Naive thymus-derived CD4-positive, alpha-beta T cell (primary cell): ENCODE results near the gene INSIG1. TPM values are rescaled to one million over a fixed set of nuclear protein-coding genes. Genes with fewer than 3 reads are reported as not detected.

Source experiments
- ATAC-seq: fragments of 150-1000 bp; cut with Tn5 transposase; 2 replicates; pipeline ENCODE4 v1.10.0; 2021; ENCODE audit warnings: mild to moderate bottlenecking, moderate library complexity
- CTCF ChIA-PET: fragments of 350-600 bp; sonication (Branson Sonifier 250); formaldehyde crosslinking; loops from one replicate; lab custom pipeline; 2021; ENCODE audit warnings: antibody characterized with exemption; lab: Charles Lee
- POLR2A ChIA-PET: fragments of 350-600 bp; sonication (Branson Sonifier 250); formaldehyde crosslinking; loops from one replicate; lab custom pipeline; 2021; ENCODE audit warnings: antibody characterized with exemption, inconsistent platforms; lab: Charles Lee
- DNase-seq, 9 donors: peaks; one replicate each; pipeline versions ENCODE4 v3.0.0 to v3.0.0-alpha.2; 2020 to 2022; ENCODE audit warnings: mixed read lengths in 1 of 9
- H3K27ac ChIP-seq: one replicate; pipeline ENCODE4 v1.7.0; 2013; ENCODE audit warnings: mild to moderate bottlenecking, low read depth, low read length, moderate library complexity
- H3K27me3 ChIP-seq, 2 donors: one replicate each; pipeline ENCODE4 v1.7.0; 2013; ENCODE audit warnings: low read length in 2 of 2, mild to moderate bottlenecking in 2 of 2, moderate library complexity in 2 of 2; ENCODE audit not compliant: control insufficient read depth in 2 of 2, insufficient read depth in 2 of 2
- H3K36me3 ChIP-seq, 3 experiments: 1 replicate in 2 of 3; 2 replicates in 1 of 3; pipeline ENCODE4 v1.7.0; 2013; ENCODE audit warnings: low read length in 3 of 3, mild to moderate bottlenecking in 3 of 3, moderate library complexity in 1 of 3; ENCODE audit not compliant: insufficient read depth in 3 of 3, control insufficient read depth in 2 of 3
- H3K4me1 ChIP-seq, 2 donors: one replicate each; pipeline ENCODE4 v1.7.0; 2013; ENCODE audit warnings: low read length in 2 of 2, mild to moderate bottlenecking in 2 of 2, moderate library complexity in 1 of 2; ENCODE audit not compliant: control insufficient read depth in 2 of 2, insufficient read depth in 2 of 2
- H3K4me3 ChIP-seq: 2 replicates; pipeline ENCODE4 v1.7.0; 2013; ENCODE audit warnings: mild to moderate bottlenecking, low read length
- H3K9me3 ChIP-seq, 3 experiments: 1 replicate in 2 of 3; 2 replicates in 1 of 3; pipeline ENCODE4 v1.7.0; 2013; ENCODE audit warnings: low read length in 3 of 3; ENCODE audit not compliant: control insufficient read depth in 2 of 3
- H3K27ac Mint-ChIP-seq, 9 donors: one replicate each; pipeline ENCODE4 v1.8.0; 2020 to 2022; ENCODE audit warnings: mixed read lengths in 9 of 9, mild to moderate bottlenecking in 8 of 9, moderate library complexity in 5 of 9, inconsistent platforms in 2 of 9
- H3K27me3 Mint-ChIP-seq, 5 donors: one replicate each; pipeline ENCODE4 v1.8.0; 2021 to 2022; ENCODE audit warnings: mixed read lengths in 5 of 5, mild to moderate bottlenecking in 1 of 5
- H3K36me3 Mint-ChIP-seq, 5 donors: one replicate each; pipeline ENCODE4 v1.8.0; 2020 to 2022; ENCODE audit warnings: mixed read lengths in 5 of 5, mild to moderate bottlenecking in 3 of 5, inconsistent platforms in 1 of 5
- H3K4me1 Mint-ChIP-seq, 7 donors: one replicate each; pipeline ENCODE4 v1.8.0; 2020 to 2022; ENCODE audit warnings: mixed read lengths in 7 of 7, mild to moderate bottlenecking in 3 of 7, inconsistent platforms in 1 of 7
- H3K4me3 Mint-ChIP-seq, 10 donors: one replicate each; pipeline ENCODE4 v1.8.0; 2020 to 2022; ENCODE audit warnings: mild to moderate bottlenecking in 10 of 10, mixed read lengths in 10 of 10, moderate library complexity in 6 of 10, inconsistent platforms in 2 of 10
- H3K9me3 Mint-ChIP-seq, 11 donors: one replicate each; pipeline ENCODE4 v1.8.0; 2020 to 2022; ENCODE audit warnings: mixed read lengths in 11 of 11, mild to moderate bottlenecking in 4 of 11, inconsistent platforms in 1 of 11, moderate library complexity in 1 of 11
- intact Hi-C, 2 donors: fragments of 100-400 bp; cut with micrococcal nuclease; formaldehyde crosslinking; loops; one replicate each; pipeline ENCODE4 v1.15.1; 2023
- polyA plus RNA-seq, 2 donors: library from polyadenylated mRNA; unstranded; fragments of 300-500 nt; fragmentation: Illumina TruSeq; gene quantifications; one replicate each; pipeline ENCODE4 v1.2.3, GENCODE V29; 2021
- total RNA-seq, 6 experiments: library from RNA in 5 of 6; stranded (reverse) in 5 of 6; gene quantifications; 1 replicate in 5 of 6; 2 replicates in 1 of 6; pipeline ENCODE4 v1.2.3 and lab custom pipeline; 2021 to 2026

Gene INSIG1
- total and polyA plus RNA-seq, 7 experiments from 2014 or later = 22.2 to 70.0 (median 46.3) TPM

- peak; percentile 15 for ATAC-seq
- H3K4me3 Mint-ChIP-seq = peak overlapping the region in 9 of 10 donors; percentile 31 to 84 (median 51)
- H3K4me1 Mint-ChIP-seq = peaks cover 6 to 26% (median 15%) of the 10 kb centered on the region in 7 donors
- Histone ChIP-seq H3K27me3 (peaks cover 0 to 6% of the 10 kb centered on the region in 2 donors), H3K9me3 (no peaks in the 10 kb centered on the region), H3K4me3 (no peak overlapping the region), H3K36me3 (no peaks in the 10 kb centered on the region), H3K4me1 (peaks cover 7 to 14% of the 10 kb centered on the region in 2 donors), H3K27ac (no peak overlapping the region)
- H3K36me3 Mint-ChIP-seq = no peaks in the 10 kb centered on the region
- no peak for DNase-seq
- CTCF ChIA-PET = no interaction called here
- peak overlapping the region in 2 of 9 donors; percentile 51 to 56 for H3K27ac Mint-ChIP-seq
- peaks cover 0 to 27% (median 0%) of the 10 kb centered on the region in 5 donors for H3K27me3 Mint-ChIP-seq
- intact Hi-C loops = no loop called here
- H3K9me3 Mint-ChIP-seq = no peaks in the 10 kb centered on the region
- POLR2A ChIA-PET = no interaction called here
These were observed 40.4 kb downstream of the INSIG1 start for GRCh38 chr7:155337946-155338631.

GRCh38 chr7:155338632-155339320 is 41.1 kb downstream of the INSIG1 start:
- peak; percentile 81 for ATAC-seq

GRCh38 chr7:155339474-155339873 is 41.8 kb downstream of the INSIG1 start:
- Histone ChIP-seq H3K27me3 (peaks cover 0 to 6% of the 10 kb centered on the region in 2 donors), H3K36me3 (no peaks in the 10 kb centered on the region), H3K4me3 (no peak overlapping the region), H3K4me1 (peaks cover 7 to 17% of the 10 kb centered on the region in 2 donors), H3K27ac (no peak overlapping the region), H3K9me3 (no peaks in the 10 kb centered on the region)
- DNase-seq = peak in 1 of 9 donors; percentile 18
- Mint-ChIP-seq H3K9me3 (no peaks in the 10 kb centered on the region), H3K27ac (peak overlapping the region in 6 of 9 donors; percentile 9 to 87 (median 60)), H3K36me3 (no peaks in the 10 kb centered on the region), H3K27me3 (peaks cover 0 to 34% (median 0%) of the 10 kb centered on the region in 5 donors), H3K4me3 (peak overlapping the region; percentile 63 to 84 (median 78)), H3K4me1 (peaks cover 6 to 26% (median 15%) of the 10 kb centered on the region in 7 donors)
- CTCF ChIA-PET = interaction anchor here (1.0 kb wide), 1 partner anchor 19 kb away, joined by 3 read pairs; no protein-coding TSS in a partner anchor
- intact Hi-C loops = loop anchor here in 1 of 2 donors (1.0 kb wide), 1 partner anchor 40 kb away; no protein-coding TSS in a partner anchor
- POLR2A ChIA-PET = no interaction called here
- no peak for ATAC-seq

More at GRCh38 chr7:155338632-155339320, 41.1 kb downstream of the INSIG1 start:
- H3K36me3 ChIP-seq = no peaks in the 10 kb centered on the region
- ChIA-PET POLR2A (no interaction called here), CTCF (interaction anchor here (1.0 kb wide), 1 partner anchor 20 kb away, joined by 3 read pairs; no protein-coding TSS in a partner anchor)
- H3K27ac Mint-ChIP-seq = peak overlapping the region; percentile 9 to 87 (median 40)
- peak overlapping the region; percentile 61 for H3K4me3 ChIP-seq
- H3K27ac ChIP-seq = no peak overlapping the region
- peaks cover 7 to 14% of the 10 kb centered on the region in 2 donors for H3K4me1 ChIP-seq
- intact Hi-C loops = loop anchor here in 1 of 2 donors (1.0 kb wide), 1 partner anchor 39 kb away; no protein-coding TSS in a partner anchor
- no peaks in the 10 kb centered on the region for H3K9me3 ChIP-seq
- peaks cover 0 to 6% of the 10 kb centered on the region in 2 donors for H3K27me3 ChIP-seq
- no peaks in the 10 kb centered on the region for H3K9me3 Mint-ChIP-seq
- peak in 7 of 9 donors; percentile 34 to 56 (median 50) for DNase-seq
- no peaks in the 10 kb centered on the region for H3K36me3 Mint-ChIP-seq
- peaks cover 6 to 26% (median 15%) of the 10 kb centered on the region in 7 donors for H3K4me1 Mint-ChIP-seq
- H3K4me3 Mint-ChIP-seq = peak overlapping the region; percentile 63 to 84 (median 78)
- peaks cover 0 to 33% (median 0%) of the 10 kb centered on the region in 5 donors for H3K27me3 Mint-ChIP-seq

GRCh38 chr7:155340071-155340531 is 42.4 kb downstream of the INSIG1 start:
- ATAC-seq = no peak
- H3K4me3 Mint-ChIP-seq = peak overlapping the region in 2 of 10 donors; percentile 23 to 49
- no peak overlapping the region for H3K27ac Mint-ChIP-seq
- no peak overlapping the region for H3K4me3 ChIP-seq
- intact Hi-C loops = loop anchor here in 1 of 2 donors (10.0 kb wide), 1 partner anchor 265 kb away; the partner anchor contains the start of gene HTR5A
- no peaks in the 10 kb centered on the region for H3K36me3 Mint-ChIP-seq
- H3K36me3 ChIP-seq = no peaks in the 10 kb centered on the region
- peaks cover 8 to 21% of the 10 kb centered on the region in 2 donors for H3K4me1 ChIP-seq
- peaks cover 0 to 6% of the 10 kb centered on the region in 2 donors for H3K27me3 ChIP-seq
- H3K9me3 ChIP-seq = no peaks in the 10 kb centered on the region
- no peaks in the 10 kb centered on the region for H3K9me3 Mint-ChIP-seq
- ChIA-PET CTCF (interaction anchor here (1.0 kb wide), 1 partner anchor 18 kb away, joined by 3 read pairs; no protein-coding TSS in a partner anchor), POLR2A (no interaction called here)
- DNase-seq = peak in 1 of 9 donors; percentile 16
- no peak overlapping the region for H3K27ac ChIP-seq
- H3K27me3 Mint-ChIP-seq = peaks cover 0 to 37% (median 2%) of the 10 kb centered on the region in 5 donors
- peaks cover 8 to 29% (median 18%) of the 10 kb centered on the region in 7 donors for H3K4me1 Mint-ChIP-seq

- H3K36me3 Mint-ChIP-seq = no peaks in the 10 kb centered on the region
- no peak overlapping the region for H3K4me3 ChIP-seq
- DNase-seq (peak in 1 of 9 donors; percentile 20), ATAC-seq (no peak)
- ChIA-PET POLR2A (no interaction called here), CTCF (no interaction called here)
- H3K9me3 Mint-ChIP-seq = no peaks in the 10 kb centered on the region
- no peak overlapping the region for H3K27ac ChIP-seq
- peaks cover 0 to 42% (median 7%) of the 10 kb centered on the region in 5 donors for H3K27me3 Mint-ChIP-seq
- peak overlapping the region in 1 of 9 donors; percentile 17 for H3K27ac Mint-ChIP-seq
- H3K9me3 ChIP-seq = no peaks in the 10 kb centered on the region
- H3K27me3 ChIP-seq = peaks cover 0 to 6% of the 10 kb centered on the region in 2 donors
- peak overlapping the region in 4 of 10 donors; percentile 23 to 49 (median 38) for H3K4me3 Mint-ChIP-seq
- intact Hi-C loops = loop anchor here in 1 of 2 donors (10.0 kb wide), 1 partner anchor 266 kb away; the partner anchor contains the start of gene HTR5A
- H3K4me1 Mint-ChIP-seq = peaks cover 10 to 30% (median 21%) of the 10 kb centered on the region in 7 donors
- H3K4me1 ChIP-seq = peaks cover 11 to 23% of the 10 kb centered on the region in 2 donors
- H3K36me3 ChIP-seq = no peaks in the 10 kb centered on the region
These were observed 43.0 kb downstream of the INSIG1 start for GRCh38 chr7:155340721-155341120.

- no peak for ATAC-seq
- peaks cover 11 to 23% of the 10 kb centered on the region in 2 donors for H3K4me1 ChIP-seq
- no peaks in the 10 kb centered on the region for H3K36me3 Mint-ChIP-seq
- ChIA-PET CTCF (interaction anchor here (1.3 kb wide), 1 partner anchor 151 kb away, joined by 3 read pairs; no protein-coding TSS in a partner anchor), POLR2A (no interaction called here)
- H3K27ac Mint-ChIP-seq = peak overlapping the region in 2 of 9 donors; percentile 28 to 38
- peak in 1 of 9 donors; percentile 15 for DNase-seq
- H3K9me3 ChIP-seq = no peaks in the 10 kb centered on the region
- no peaks in the 10 kb centered on the region for H3K9me3 Mint-ChIP-seq
- peaks cover 0 to 42% (median 7%) of the 10 kb centered on the region in 5 donors for H3K27me3 Mint-ChIP-seq
- H3K4me1 Mint-ChIP-seq = peaks cover 10 to 30% (median 21%) of the 10 kb centered on the region in 7 donors
- no peaks in the 10 kb centered on the region for H3K36me3 ChIP-seq
- no peak overlapping the region for H3K4me3 Mint-ChIP-seq
- H3K4me3 ChIP-seq = no peak overlapping the region
- peaks cover 0 to 2% of the 10 kb centered on the region in 2 donors for H3K27me3 ChIP-seq
- intact Hi-C loops = loop anchor here in 1 of 2 donors (10.0 kb wide), 1 partner anchor 267 kb away; the partner anchor contains the start of gene HTR5A
- no peak overlapping the region for H3K27ac ChIP-seq
These were observed 43.8 kb downstream of the INSIG1 start for GRCh38 chr7:155341463-155341983.
